Measurements from ENCODE around the gene GLRA2.
"Not testable (repeated sequence)": the region's sequence is repeated elsewhere in the genome, so short reads cannot be mapped to it uniquely, and the experiment has no call there.

Gene GLRA2

GRCh38 chrX:14591976-14592375 lies 62.6 kb downstream of the GLRA2 start:
- DNase-seq (ENCODE audit: low spot score) = no peak

DNA sequence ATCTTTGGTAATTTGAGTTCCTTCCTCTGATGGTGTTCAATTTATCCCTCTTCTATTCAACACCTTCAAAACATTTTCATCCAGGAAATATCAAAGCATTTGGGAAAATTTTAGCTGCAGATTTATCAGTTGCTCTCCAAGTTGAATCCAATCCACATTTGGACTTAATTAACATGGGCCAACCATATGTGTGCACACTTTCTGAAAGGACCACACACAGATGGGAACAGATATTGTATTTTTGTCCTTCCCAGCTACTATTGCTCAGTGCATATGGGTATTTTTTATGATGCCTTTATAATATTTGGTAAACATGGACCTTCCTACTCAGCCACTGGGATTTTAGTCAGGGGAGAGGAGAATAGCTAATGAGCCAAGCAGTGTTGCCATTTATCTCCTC lies 65.2 kb downstream of the GLRA2 start:
- no peak for DNase-seq (ENCODE audit: low spot score)

GRCh38 chrX:14598330-14598729 lies 69.0 kb downstream of the GLRA2 start:
- DNase-seq (ENCODE audit: low spot score) = no peak

GRCh38 chrX:14607446-14607985 lies 78.2 kb downstream of the GLRA2 start:
- no peak for DNase-seq (ENCODE audit: low spot score)

DNA sequence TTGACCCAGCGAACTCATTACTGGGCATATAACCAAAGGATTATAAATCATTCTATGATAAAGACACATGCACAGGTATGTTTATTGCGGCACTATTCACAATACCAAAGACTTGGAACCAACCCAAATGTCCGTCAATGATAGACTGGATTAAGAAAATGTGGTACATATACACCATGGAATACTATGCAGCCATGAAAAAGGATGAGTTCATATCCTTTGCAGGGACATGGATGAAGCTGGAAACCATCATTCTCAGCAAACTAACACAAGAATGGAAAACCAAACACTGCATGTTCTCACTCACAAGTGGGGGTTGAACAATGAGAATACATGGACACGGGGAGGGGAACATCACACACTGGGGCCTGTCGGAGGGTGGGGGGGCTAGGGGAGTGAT lies 83.1 kb downstream of the GLRA2 start:
- not testable (repeated sequence) for DNase-seq (ENCODE audit: low spot score)

DNA sequence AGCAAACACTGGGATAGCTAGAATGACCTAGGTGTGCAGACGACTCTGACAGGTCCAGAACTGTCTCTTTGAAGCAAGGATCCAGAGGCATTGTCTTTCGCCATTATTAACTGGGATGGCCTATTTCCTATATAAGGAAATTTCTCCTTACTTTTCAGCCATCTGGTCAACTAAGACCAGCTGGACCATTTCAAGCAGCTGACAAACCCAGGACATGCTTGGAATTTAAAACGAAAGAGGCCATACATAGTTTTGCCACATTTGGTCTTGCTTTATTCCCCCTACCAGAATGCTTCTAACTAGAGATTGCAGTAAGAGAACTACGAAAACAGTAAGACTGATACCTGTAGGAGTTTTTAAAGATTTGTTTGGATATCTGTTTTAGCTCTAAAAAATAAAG lies 87.0 kb downstream of the GLRA2 start:
- DNase-seq (ENCODE audit: low spot score) = no peak

DNA sequence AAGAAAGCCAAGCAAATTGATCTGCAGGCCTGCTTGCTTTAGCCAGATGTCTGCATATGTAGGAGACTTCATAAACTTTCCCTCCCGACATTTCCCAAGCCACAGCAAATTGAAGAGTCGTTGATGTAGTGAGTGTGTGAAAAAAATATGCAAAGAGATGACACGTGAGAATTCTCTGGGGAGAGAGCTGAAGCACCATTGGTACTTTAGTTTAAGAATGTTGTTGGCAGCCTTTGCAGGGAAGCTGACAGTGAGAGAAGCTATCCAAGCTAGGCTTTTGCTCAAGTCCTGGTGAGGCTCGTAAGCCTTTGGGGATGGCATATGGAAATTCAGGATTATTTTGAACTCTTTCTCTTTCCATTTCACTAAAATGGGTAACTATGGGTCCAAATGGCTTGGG lies 87.5 kb downstream of the GLRA2 start:
- DNase-seq (ENCODE audit: low spot score) = no peak

GRCh38 chrX:14618177-14618965 lies 89.0 kb downstream of the GLRA2 start:
- DNase-seq (ENCODE audit: low spot score) = no peak

- DNase-seq (ENCODE audit: low spot score) = no peak
Measured at GRCh38 chrX:14630733-14631132, 101.4 kb downstream of the GLRA2 start.

DNA sequence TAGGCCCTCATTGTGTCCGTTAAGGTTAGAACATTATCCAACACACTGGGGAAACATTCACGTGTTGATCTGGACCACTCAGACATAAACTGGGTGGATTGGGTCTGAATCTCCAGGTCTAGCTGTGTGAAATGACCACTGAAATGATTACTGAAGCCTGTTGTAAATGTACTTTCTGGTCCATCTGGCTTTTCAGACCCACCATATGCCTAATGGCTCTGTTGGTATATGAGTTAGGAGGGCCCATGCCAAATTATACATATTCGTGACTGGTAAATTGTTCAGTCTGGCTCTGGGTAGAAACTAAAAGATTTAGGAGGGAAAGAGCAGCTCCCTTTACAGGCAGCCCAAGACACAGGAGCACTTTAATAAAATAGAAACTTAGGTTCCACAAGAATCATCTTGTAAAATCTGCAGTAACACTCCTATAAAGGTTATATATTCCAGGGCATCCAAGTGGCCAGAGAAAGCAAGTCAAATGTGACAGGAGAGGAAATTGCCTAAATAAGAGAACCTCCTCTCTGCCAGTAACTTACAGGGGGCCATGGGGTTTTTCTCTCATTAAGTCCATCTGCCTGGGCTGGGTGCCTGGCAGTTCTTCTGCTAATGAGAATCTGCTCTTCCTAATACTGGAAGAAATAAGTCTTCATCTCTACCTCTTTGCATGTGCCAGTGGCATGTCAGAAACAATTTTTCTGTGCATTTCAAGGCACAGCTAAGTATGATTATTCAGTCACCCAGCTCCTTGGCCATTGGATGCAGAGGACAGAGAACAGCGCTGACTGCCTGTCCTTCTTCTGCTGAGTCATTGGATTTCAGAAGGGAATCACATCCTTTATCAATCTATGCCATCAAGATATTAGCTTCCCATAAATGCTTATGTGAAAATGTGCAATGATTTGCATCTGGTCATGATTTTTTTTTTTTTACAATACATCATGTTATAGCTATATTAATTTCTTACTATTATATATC lies 112.6 kb downstream of the GLRA2 start:
- DNase-seq (ENCODE audit: low spot score) = no peak

DNA sequence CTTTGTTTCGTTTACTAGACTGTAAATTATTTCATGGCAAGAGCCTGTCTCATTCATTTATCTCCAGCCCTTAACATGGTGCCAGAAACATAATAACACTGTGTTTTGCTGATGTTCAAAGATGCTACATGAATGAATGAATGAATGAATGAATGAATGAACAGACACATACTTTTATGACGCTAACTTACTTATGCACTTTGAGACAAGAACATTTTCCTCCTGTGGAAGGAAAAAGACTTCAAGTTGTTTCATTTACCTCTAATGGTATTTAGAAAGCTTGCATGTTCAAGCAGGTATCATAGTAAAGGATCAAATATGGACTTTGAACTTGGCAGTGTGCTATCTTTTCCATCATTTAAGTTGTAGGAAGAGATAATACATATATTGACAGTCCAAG lies 131.6 kb downstream of the GLRA2 start:
- DNase-seq (ENCODE audit: low spot score) = no peak

DNA sequence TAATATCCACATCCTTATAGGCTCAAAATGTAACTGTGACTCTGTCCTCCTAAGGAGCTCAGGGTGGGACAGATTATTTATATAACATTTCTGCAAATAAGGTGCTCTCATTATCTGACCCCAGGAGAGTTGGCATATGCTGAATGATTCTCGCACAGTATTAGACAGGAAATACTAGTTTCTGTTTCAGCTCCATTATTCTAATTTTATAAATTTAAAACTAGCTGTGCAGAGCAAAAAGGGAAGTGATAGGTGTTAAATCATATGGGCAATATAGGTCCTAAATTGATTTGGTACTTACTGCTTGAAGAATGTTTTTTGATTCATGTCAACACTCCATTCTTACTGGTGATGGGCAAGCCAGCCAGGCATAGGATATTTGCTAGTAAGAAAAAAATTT lies 141.5 kb downstream of the GLRA2 start:
- no peak for DNase-seq (ENCODE audit: low spot score)

GRCh38 chrX:14672611-14673172 lies 143.4 kb downstream of the GLRA2 start:
- DNase-seq (ENCODE audit: low spot score) = peak; percentile 76

- DNase-seq (ENCODE audit: low spot score) = peak; percentile 22
Measured at GRCh38 chrX:14673236-14673635, 143.9 kb downstream of the GLRA2 start.

GRCh38 chrX:14673764-14674163 lies 144.4 kb downstream of the GLRA2 start:
- DNase-seq (ENCODE audit: low spot score) = peak; percentile 94

GRCh38 chrX:14675500-14675899 lies 146.2 kb downstream of the GLRA2 start:
- DNase-seq (ENCODE audit: low spot score) = no peak

DNA sequence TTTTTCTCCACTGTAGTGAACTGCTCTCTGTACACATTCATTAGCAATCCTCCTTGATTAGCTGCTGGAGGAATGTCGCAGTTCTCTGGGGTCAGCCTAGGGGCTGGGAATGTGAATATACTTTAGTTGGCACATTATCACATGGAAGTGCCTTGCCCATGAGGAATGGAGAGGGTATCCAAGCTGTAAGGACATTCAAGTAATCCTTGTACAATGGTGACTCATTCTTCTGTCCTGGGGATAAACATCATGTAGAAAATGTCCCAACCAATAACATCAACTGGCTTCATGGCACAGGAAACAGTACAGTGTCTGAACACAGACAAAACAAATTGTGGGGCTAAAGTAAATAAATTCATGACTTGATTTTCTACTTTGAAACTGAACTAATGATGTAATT lies 147.1 kb downstream of the GLRA2 start:
- DNase-seq (ENCODE audit: low spot score) = peak; percentile 21

DNA sequence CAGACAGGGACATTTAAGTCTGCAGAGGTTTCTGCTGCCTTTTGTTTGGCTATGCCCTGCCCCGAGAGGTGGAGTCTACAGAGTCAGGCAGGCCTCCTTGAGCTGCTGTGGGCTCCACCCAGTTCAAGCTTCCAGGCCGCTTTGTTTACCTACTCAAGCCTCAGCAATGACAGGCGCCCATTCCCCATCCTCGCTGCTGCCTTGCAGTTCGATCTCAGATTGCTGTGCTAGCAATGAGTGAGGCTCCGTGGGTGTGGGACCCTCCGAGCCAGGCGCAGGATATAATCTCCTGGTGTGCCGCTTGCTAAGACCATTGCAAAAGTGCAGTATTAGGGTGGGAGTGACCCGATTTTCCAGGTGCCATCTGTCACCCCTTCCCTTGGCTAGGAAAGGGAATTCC lies 159.0 kb downstream of the GLRA2 start:
- not testable (repeated sequence) for DNase-seq (ENCODE audit: low spot score)

GRCh38 chrX:14690553-14690952 lies 161.2 kb downstream of the GLRA2 start:
- DNase-seq (ENCODE audit: low spot score) = no peak

GRCh38 chrX:14694611-14695010 lies 165.3 kb downstream of the GLRA2 start:
- no peak for DNase-seq (ENCODE audit: low spot score)

DNA sequence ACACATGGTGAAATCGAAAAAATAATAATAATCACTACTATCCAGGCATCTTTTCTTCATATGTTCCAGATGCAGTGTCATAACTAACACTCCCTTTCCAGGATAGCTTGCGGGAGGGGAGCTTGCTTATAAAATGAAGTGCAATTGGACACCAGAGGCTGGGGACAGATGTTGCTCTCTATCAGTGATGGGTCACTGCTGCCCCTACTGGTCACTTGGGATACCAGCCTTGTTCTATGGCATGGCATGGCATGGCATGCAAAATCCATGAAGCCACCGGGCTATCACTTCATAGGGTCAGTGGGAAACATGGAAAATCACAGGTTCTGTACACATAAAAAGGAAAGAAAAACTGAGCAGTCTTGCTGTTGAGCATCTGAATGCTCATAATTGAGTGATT lies 168.1 kb downstream of the GLRA2 start:
- peak; percentile 45 for DNase-seq (ENCODE audit: low spot score)

GRCh38 chrX:14698790-14699189 lies 169.5 kb downstream of the GLRA2 start:
- DNase-seq (ENCODE audit: low spot score) = no peak

Measured in kidney tubule cell (primary cell).